ENCODE data around the gene TAP2.
A peak's percentile ranks its signal among the peaks of the same experiment; 100 is the strongest.
"Not testable (repeated sequence)": the region's sequence is repeated elsewhere in the genome, so short reads cannot be mapped to it uniquely, and the experiment has no call there.

The TAP2 gene

GRCh38 chr6:32835167-32835893, 3.2 kb downstream of the TAP2 start:
- DNase-seq (ENCODE audit: low spot score), result no peak

DNA sequence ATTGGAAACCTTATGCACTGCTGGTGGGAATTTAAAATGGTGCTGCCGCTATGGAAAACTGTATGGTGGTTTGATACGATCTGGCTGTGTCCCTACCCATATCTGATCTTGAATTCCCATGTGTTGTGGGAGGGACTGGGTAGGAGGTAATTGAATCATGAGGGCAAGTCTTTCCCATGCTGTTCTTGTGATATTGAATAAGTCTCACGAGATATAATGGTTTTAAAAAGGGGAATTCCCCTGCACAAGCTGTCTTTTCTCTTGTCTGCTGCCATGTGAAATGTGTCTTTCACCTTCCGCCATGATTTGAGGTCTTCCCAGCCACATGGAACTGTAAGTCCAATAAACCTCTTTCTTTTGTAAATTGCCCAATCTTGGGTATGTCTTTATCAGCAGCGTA, 4.9 kb downstream of the TAP2 start:
- DNase-seq (ENCODE audit: low spot score), result no peak

GRCh38 chr6:32832535-32832934, 6.0 kb downstream of the TAP2 start:
- DNase-seq (ENCODE audit: low spot score), result no peak

DNA sequence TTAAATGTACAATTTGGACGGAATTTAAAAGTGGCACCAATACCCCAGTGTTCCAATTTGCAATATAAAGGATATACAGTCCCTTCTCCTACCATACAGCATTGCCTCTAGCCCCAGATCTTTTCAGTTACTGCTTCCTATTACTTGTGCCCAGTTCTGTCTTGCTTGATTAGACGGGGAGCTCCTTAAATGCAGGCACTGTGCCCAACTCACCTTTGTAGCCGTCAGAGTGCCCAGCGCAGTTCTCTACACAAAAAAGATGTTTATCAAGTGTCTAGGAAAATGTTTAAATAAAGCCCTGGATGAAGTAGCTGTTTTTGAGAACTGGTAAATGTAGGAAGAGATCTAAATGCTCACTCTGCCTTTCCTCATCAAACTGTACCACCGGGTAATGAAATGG, 7.6 kb downstream of the TAP2 start:
- no peak for DNase-seq (ENCODE audit: low spot score)

GRCh38 chr6:32830017-32830416, 8.5 kb downstream of the TAP2 start:
- no peak for DNase-seq (ENCODE audit: low spot score)

DNA sequence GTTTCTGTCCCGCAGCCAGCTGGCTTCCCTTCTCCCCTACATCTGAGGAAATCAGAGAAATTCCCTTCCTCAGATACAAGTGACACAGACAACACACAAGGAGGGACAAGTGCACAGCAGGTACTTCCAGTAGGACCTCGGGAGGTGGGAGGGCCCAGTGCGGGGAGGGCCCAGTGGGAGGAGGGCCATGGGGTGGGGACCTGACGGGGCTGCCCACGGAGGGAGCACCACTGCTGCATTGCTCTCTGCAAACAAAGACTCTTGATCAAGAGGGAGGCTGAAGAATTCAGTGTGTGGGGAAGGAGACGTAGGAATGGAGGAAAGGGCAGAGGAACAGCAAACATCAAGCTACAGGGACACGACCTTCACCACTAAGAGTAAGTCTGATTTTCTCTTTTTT, 9.0 kb downstream of the TAP2 start:
- no peak for DNase-seq (ENCODE audit: low spot score)

- no peak for DNase-seq (ENCODE audit: low spot score)
Measured at GRCh38 chr6:32827025-32827424, 11.5 kb downstream of the TAP2 start.

GRCh38 chr6:32825966-32826365, 12.6 kb downstream of the TAP2 start:
- DNase-seq (ENCODE audit: low spot score), result peak; percentile 57

DNA sequence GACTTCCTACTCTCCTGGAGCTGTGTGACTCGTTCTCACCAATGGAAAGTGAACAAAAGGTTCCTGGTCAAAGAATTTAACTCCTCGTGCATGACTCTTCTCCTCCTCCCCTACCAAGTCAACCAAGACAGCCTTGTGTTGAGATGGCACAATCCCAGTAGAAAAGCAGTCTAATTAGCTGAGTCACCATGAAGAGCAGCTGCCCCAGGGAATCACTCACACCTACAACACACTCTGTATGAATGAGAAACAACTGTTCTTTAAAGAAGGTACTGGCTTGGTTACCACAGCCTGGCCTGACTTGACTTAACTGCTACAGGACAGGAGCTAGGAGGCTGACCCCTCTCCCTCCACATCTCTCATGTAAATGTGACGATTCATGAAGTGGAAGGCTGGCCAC, 18.8 kb downstream of the TAP2 start:
- peak; percentile 86 for DNase-seq (ENCODE audit: low spot score)

GRCh38 chr6:32818867-32819266, 19.7 kb downstream of the TAP2 start:
- no peak for DNase-seq (ENCODE audit: low spot score)

GRCh38 chr6:32816746-32817204, 21.8 kb downstream of the TAP2 start, which contains the start of gene HLA-DOB:
HLA-DOB (minus strand) TSS chr6:32817002; CDS start chr6:32816951, 51 bp downstream.
- DNase-seq (ENCODE audit: low spot score), result no peak

DNA sequence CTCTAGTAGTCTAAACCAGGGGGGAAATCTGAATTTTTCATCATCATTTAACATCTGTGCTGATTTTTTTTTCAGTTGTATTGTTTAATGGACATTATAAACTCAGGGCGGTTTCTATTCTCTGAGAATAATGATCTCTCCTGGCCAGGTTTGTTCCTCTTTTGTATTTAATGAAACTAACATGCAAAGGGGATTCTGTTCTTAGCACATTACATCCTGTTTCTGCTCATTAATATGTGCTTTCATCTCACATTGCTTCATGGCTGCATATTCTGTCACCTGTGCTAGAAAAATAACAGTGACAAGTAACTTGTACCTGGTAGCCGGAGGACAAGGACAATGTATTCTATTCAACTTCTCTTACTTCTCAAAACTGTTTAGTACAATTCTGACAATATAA, 22.5 kb downstream of the TAP2 start:
- no peak for DNase-seq (ENCODE audit: low spot score)

GRCh38 chr6:32815115-32815514, 23.4 kb downstream of the TAP2 start:
- DNase-seq (ENCODE audit: low spot score), result no peak

- no peak for DNase-seq (ENCODE audit: low spot score)
Measured at GRCh38 chr6:32814145-32814544, 24.4 kb downstream of the TAP2 start.

DNA sequence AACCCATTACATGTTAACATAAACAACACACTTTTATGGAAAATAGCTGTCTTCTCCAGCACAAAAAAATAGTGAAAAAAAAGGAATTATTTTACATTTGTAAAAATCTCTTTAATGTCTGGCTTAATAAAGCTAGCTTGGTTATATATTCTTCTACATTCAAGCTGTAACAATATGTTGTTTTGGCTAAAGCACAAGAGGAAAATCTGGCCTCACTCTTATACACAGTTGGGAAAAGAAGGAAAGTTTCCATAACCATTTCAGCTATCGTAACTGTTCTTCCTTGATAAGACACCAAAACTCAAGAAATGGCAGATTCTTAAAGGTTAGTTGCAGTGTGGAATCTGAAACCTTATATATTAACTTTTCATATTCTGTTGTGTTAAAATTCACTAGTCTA, 29.4 kb downstream of the TAP2 start:
- no peak for DNase-seq (ENCODE audit: low spot score)

DNA sequence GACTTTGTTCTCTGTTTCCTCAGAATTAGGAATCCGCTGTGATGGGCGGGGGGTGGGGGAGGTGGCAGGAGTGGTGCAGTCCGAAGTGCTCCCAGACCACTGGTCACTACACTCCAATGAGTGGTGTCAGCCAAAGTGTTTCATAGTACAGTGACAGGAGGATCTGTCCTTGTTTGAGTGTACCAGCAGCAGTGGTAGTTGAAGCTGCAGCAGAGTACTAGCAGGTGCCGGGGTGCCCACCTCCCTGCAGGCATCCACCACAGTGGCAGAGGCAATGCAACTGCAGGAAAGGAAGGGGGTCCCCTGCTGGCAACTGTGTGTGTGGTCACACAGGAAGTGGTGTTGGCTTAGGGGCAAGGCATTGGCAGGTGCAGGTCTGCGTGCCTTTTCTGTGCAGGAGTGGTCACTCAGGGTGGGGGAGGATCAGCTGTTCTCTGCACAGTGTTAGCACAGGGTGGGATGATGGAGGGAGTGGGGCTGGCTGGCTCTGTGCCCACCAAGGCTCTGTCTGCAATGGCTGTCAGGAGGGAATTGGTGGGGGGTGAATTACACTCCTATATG, 31.4 kb downstream of the TAP2 start:
- no peak for DNase-seq (ENCODE audit: low spot score)

DNA sequence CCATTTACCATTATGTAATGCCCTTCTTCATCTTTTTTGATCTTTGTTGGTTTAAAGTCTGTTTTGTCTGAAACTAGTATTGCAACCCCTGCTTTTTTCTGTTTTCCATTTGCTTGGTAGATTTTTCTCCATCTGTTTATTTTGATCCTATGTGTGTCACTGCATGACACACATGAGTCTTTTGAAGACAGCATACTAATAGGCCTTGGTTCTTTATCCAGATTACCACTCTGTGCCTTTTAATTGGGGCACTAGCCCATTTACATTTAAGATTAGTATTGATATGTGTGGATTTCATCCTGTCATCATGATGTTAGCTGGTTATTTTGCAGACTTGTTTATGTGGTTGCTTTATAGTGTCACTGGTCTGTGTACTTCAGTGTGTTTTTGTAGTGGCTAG, 33.1 kb downstream of the TAP2 start:
- DNase-seq (ENCODE audit: low spot score), result not testable (repeated sequence)

DNA sequence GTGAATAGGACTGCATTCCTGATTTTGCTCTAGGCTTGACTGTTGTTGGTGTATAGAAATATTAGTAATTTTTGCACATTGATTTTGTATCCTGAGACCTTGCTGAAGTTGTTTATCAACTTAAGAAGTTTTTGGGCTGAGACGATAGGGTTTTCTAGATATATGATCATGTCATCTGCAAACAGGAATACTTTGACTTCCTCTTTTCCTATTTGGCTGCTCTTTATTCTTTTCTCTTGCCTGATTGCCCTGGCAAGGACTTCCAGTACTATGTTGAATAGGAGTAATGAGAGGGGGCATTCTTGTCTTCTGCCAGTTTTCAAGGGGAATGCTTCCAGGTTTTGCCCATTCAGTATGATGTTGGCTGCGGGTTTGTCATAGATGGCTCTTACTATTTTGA, 35.1 kb downstream of the TAP2 start:
- no peak for DNase-seq (ENCODE audit: low spot score)

- DNase-seq (ENCODE audit: low spot score), result no peak
Measured at GRCh38 chr6:32799740-32800139, 38.8 kb downstream of the TAP2 start.

GRCh38 chr6:32799168-32799567, 39.4 kb downstream of the TAP2 start:
- no peak for DNase-seq (ENCODE audit: low spot score)

GRCh38 chr6:32796848-32797776, 41.4 kb downstream of the TAP2 start:
- DNase-seq (ENCODE audit: low spot score), result peak; percentile 65

DNA sequence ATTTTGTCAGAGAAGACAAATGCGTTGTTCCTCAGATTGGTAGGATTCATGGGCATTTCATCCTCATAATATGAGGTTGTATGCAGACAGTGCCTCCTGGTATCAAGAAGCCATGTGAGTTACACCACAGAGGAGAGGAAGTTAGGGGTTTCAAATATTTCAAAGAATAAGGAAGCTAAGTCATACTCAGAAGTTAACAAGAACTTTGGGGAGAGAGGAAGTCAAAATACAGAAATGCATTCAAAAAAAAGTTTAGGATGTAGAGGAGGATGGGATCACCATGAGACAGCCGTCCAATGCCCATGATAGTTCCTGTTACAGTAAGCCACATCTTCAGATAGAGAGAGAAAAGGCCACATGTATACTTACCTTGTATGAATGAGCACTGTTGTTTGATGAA, 44.0 kb downstream of the TAP2 start:
- no peak for DNase-seq (ENCODE audit: low spot score)

GRCh38 chr6:32792901-32793435, 45.6 kb downstream of the TAP2 start:
- no peak for DNase-seq (ENCODE audit: low spot score)
